IPS DF 6.9 (cell line): ENCODE results near the gene CLDN22.
"Not testable (repeated sequence)": the region's sequence is repeated elsewhere in the genome, so short reads cannot be mapped to it uniquely, and the experiment has no call there.

Source experiments
- DNase-seq: peaks from one replicate; pipeline ENCODE4 v3.0.0-alpha.2; 2013; ENCODE audit warnings: low read depth, low spot score
- H3K27ac ChIP-seq: one replicate; pipeline ENCODE4 v1.5.1; 2013; ENCODE audit warnings: low read length, control low read depth
- H3K27me3 ChIP-seq: 2 replicates; pipeline ENCODE4 v1.6.1; 2013; ENCODE audit warnings: mild to moderate bottlenecking, low read length; ENCODE audit not compliant: control insufficient read depth, insufficient read depth
- H3K36me3 ChIP-seq: 2 replicates; pipeline ENCODE4 v1.6.1; 2013; ENCODE audit warnings: low read length; ENCODE audit not compliant: control insufficient read depth, insufficient read depth
- H3K4me1 ChIP-seq: 2 replicates; pipeline ENCODE4 v1.6.1; 2013; ENCODE audit warnings: low read length; ENCODE audit not compliant: control insufficient read depth, insufficient read depth
- H3K4me3 ChIP-seq: 2 replicates; pipeline ENCODE4 v1.5.1; 2013; ENCODE audit warnings: mild to moderate bottlenecking, low read length
- H3K9me3 ChIP-seq: 2 replicates; pipeline ENCODE4 v1.6.1; 2013; ENCODE audit warnings: low read length, inconsistent platforms; ENCODE audit not compliant: control insufficient read depth, insufficient read depth
- WGBS: extraction: QIAGEN DNeasy Blood & Tissue Kit; methylation state at CpG from one replicate; pipeline ENCODE4 v1.1.7; 2013; ENCODE audit warnings: mixed read lengths, missing lambda C conversion rate; ENCODE audit not compliant: insufficient read length, insufficient coverage; 5-methylcytosine and 5-hydroxymethylcytosine counted together

Gene CLDN22

DNA sequence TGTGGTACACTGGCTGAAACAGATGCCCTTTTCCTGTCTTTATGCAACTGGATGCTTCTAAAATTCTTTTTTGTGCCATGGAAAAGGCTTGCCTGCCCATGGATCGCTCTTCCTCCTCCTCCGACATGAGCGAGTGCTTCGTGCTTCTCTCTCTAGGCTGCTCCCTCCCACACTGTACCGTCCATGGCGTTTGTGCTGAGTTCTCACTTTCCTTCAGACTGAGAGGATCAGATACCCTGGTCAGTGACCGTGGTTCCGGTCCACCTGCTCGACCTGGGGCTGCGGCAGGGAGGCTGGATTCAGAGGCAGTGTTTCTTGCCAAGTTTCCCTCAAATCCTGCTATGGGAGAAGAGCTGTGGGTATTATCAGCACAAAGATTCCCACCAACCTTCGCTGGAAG is 12.4 kb upstream of the CLDN22 start:
- no peaks in the 10 kb centered on the region for H3K9me3 ChIP-seq
- no peaks in the 10 kb centered on the region for H3K27me3 ChIP-seq
- no peaks in the 10 kb centered on the region for H3K4me1 ChIP-seq
- WGBS, result no CpG with 5 or more reads among the region's 11 CpGs
- H3K36me3 ChIP-seq, result no peaks in the 10 kb centered on the region
- H3K4me3 ChIP-seq, result no peak overlapping the region
- H3K27ac ChIP-seq, result no peak overlapping the region
- DNase-seq, result no peak

DNA sequence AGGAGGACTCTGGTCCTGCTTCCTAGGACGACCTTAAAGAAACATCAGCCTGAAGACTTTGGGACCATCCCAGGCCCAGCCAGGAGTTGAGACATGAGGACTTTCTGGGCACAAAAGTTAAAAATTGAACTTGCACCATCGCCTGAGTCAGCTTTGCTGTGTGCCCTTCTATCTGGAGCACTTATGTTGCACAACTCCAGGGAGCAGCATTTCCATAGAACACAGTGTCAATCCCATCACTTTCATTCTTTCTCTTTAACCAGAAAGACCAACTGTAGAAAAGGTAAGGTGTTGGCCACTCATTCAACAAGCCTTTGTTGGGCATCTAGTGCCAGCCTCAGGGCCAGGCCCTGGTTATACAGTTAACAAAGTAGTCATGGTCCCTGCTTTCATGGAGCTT is 10.8 kb upstream of the CLDN22 start:
- no peak for DNase-seq
- H3K27ac ChIP-seq, result no peak overlapping the region
- no peaks in the 10 kb centered on the region for H3K4me1 ChIP-seq
- H3K4me3 ChIP-seq, result no peak overlapping the region
- no peaks in the 10 kb centered on the region for H3K27me3 ChIP-seq
- no peaks in the 10 kb centered on the region for H3K36me3 ChIP-seq
- H3K9me3 ChIP-seq, result no peaks in the 10 kb centered on the region
- no CpG with 5 or more reads among the region's 2 CpGs for WGBS

DNA sequence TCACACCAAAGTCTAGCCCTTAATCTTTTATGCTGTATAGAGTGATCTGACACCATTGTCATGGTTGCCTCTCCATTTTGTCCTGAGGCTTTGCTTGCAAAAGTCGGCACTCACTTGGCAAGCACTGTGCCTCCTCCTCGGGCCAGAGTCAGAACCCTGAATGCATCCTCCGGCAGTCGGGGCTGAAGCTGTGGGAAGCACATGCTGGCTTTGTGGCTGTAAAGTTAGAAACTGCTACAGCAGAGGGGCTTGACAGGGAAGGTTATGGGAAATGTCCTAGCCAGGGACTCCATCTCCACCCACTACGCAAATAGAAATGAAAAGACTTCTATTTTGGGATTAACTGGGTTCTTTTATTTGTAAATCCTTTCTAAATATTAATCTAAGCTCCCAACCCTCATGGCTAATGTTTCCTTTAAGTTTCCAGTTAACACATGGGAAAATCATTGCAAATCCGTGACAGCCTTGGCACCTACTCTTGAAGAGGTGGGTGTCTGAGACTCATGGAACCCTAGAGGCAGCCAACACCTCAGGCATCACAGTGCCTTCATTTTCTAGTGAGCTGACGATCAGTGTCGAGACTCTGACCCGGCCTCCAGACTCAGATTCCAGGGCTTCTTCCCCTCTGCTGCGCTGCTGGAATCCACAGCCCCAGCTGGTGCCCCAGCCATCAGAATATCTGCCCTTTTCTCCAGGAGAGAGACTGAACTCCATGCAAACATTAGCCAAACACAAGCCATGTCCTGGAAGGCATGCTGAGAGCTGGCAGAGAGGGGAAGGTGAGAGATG is 10.1 kb upstream of the CLDN22 start:
- Histone ChIP-seq H3K9me3 (no peaks in the 10 kb centered on the region), H3K4me3 (no peak overlapping the region), H3K27ac (no peak overlapping the region), H3K4me1 (no peaks in the 10 kb centered on the region), H3K27me3 (no peaks in the 10 kb centered on the region), H3K36me3 (no peaks in the 10 kb centered on the region)
- no CpG with 5 or more reads among the region's 10 CpGs for WGBS
- DNase-seq, result no peak

DNA sequence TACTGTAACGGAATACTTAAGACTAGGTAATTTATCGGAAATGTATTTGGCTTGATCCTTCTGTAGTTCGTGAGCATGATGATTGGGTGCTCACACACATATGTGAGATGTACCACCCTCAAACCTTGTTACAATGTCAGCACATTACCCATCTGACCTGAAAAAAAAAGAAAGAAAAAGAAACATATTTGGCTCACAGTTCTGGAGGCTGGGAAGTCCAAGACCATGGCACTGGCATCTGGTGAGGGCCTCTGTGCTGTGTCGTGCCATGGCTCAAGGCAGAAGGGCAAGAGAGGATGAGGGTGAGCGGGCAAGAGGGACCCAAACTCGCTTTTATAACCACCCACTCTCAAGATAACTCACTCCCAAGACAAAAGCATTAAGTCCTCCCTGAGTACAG is 9.2 kb upstream of the CLDN22 start:
- Histone ChIP-seq H3K9me3 (no peaks in the 10 kb centered on the region), H3K36me3 (no peaks in the 10 kb centered on the region), H3K27me3 (no peaks in the 10 kb centered on the region), H3K4me1 (no peaks in the 10 kb centered on the region), H3K27ac (no peak overlapping the region), H3K4me3 (no peak overlapping the region)
- whole genome bisulfite sequencing, result no CpG with 5 or more reads among the region's 6 CpGs
- no peak for DNase-seq

DNA sequence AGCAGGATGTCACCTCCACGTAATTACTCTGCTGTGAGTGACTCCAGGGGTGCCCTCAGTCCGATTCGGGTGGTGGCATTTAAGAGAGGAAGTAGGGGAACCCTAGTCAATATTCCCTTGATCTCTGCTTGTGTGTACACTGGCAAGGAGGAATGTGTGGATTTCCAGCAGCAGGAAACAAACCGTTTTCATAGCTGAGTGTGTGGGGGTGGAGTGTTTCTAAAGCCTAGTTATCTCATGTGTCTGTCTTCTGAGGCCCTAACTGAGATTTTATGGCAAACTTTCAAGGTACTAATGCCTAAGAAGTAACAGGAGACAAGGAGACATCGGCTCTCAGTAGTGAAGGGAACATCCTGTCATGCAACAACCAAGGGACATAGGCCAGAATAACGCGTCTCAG is 8.8 kb upstream of the CLDN22 start:
- no peaks in the 10 kb centered on the region for H3K4me1 ChIP-seq
- no peak for DNase-seq
- no peak overlapping the region for H3K4me3 ChIP-seq
- no peaks in the 10 kb centered on the region for H3K36me3 ChIP-seq
- no peaks in the 10 kb centered on the region for H3K9me3 ChIP-seq
- no CpG with 5 or more reads among the region's 7 CpGs for WGBS
- no peaks in the 10 kb centered on the region for H3K27me3 ChIP-seq
- H3K27ac ChIP-seq, result no peak overlapping the region

DNA sequence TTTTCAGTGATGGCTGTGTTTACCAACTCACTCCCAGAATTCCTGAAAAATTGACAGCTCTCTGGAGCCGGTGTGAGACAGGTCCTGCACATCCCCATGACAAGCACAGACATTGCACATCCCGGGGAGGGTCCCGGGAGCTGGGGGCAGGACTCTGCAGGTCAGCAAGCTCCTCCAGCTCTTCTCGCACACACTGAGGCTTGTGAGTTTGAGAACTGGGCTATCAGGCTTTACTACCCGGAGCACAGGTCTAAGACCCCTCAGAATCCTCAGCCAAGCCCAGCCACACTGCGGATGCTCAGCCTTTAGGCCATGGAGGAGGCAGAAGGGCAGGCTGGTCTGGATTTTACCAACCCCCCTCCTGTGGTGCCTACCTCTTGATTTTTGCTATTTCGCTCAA is 7.8 kb upstream of the CLDN22 start:
- DNase-seq, result no peak
- no peak overlapping the region for H3K27ac ChIP-seq
- H3K9me3 ChIP-seq, result no peaks in the 10 kb centered on the region
- no peak overlapping the region for H3K4me3 ChIP-seq
- WGBS, result no CpG with 5 or more reads among the region's 7 CpGs
- H3K4me1 ChIP-seq, result no peaks in the 10 kb centered on the region
- H3K27me3 ChIP-seq, result no peaks in the 10 kb centered on the region
- H3K36me3 ChIP-seq, result no peaks in the 10 kb centered on the region

DNA sequence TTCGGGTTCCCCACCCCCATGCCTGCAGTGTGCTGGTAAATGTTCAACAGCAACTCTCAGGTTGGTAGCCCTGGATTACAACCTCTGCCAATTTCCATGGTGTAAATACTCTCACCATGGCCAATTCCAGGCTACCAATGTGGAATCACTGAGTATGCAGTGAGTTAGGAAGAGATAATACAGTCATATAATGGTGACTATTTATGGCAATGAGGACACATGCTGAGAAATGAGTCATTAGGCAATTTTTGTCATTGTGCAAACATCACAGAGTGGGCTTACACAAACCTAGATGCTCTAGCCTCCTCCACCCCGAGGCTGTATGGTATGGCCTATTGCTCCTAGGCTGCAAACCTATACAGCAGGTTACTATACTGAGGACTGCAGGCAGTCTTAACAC is 6.8 kb upstream of the CLDN22 start:
- H3K4me3 ChIP-seq, result no peak overlapping the region
- no peaks in the 10 kb centered on the region for H3K27me3 ChIP-seq
- DNase-seq, result no peak
- no peaks in the 10 kb centered on the region for H3K36me3 ChIP-seq
- no peaks in the 10 kb centered on the region for H3K4me1 ChIP-seq
- H3K27ac ChIP-seq, result no peak overlapping the region
- H3K9me3 ChIP-seq, result no peaks in the 10 kb centered on the region
- WGBS, result no CpG with 5 or more reads among the region's 2 CpGs

DNA sequence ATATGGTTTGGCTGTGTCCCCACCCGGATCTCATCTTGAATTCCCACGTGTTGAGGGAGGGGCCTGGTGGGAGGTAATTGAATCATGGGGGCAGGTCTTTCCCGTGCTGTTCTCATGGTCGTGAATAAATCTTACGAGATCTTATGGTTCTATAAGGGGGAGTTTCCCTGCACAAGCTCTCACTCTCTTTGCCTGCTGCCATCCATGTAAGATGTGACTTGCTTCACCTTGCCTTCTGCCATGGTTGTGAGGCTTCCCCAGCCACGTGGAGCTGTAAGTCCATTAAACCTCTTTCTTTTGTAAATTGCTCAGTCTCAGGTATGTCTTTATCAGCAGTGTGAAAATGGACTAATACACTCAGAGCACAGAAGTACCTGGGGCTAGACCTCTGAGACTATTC is 6.3 kb upstream of the CLDN22 start:
- WGBS, result no CpG with 5 or more reads among the region's 6 CpGs
- not testable (repeated sequence) for H3K4me1 ChIP-seq, H3K36me3 ChIP-seq, DNase-seq, H3K27ac ChIP-seq, H3K27me3 ChIP-seq, H3K9me3 ChIP-seq, H3K4me3 ChIP-seq

DNA sequence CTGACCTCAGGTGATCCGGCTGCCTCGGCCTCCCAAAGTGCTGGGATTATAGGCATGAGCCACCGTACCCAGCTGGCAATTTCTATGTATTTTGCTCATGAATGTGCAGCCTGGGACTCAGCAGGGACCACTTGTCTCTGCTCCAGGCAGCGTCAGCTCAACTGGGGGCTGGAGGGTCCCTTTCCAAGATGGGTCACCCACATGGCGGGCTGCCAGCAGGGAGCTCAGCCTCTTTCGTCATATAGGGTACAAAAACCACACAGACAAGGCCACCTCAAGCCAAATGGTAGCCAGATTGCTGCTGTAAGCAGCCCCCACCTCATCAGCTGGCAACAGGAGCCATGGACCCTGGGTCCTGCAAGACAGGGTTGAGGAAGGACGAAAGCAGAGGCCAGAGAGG is 4.5 kb upstream of the CLDN22 start:
- Histone ChIP-seq H3K36me3 (no peaks in the 10 kb centered on the region), H3K27ac (no peak overlapping the region), H3K27me3 (no peaks in the 10 kb centered on the region), H3K4me1 (no peaks in the 10 kb centered on the region), H3K4me3 (no peak overlapping the region), H3K9me3 (no peaks in the 10 kb centered on the region)
- DNase-seq, result no peak
- WGBS, result no CpG with 5 or more reads among the region's 7 CpGs

DNA sequence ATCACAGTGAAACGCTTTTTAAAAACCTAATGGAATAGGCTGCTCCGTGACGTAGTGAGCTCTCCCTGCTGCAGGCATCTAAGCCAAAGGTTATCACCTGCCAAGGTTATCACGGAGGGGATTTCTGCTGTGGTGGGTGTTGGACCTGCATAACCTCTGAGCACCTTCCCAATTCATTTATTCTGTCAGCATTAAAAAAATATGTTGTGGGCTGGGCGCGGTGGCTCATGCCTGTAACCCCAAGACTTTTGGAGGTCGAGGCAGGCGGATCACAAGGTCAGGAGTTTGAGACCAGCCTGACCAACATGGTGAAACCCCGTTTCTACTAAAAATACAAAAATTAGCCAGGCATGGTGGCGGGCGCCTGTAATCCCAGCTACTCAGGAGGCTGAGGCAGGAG is 4.0 kb upstream of the CLDN22 start:
- not testable (repeated sequence) for H3K9me3 ChIP-seq, H3K27me3 ChIP-seq, H3K4me3 ChIP-seq, DNase-seq, H3K27ac ChIP-seq, H3K4me1 ChIP-seq, H3K36me3 ChIP-seq
- no CpG with 5 or more reads among the region's 11 CpGs for WGBS

DNA sequence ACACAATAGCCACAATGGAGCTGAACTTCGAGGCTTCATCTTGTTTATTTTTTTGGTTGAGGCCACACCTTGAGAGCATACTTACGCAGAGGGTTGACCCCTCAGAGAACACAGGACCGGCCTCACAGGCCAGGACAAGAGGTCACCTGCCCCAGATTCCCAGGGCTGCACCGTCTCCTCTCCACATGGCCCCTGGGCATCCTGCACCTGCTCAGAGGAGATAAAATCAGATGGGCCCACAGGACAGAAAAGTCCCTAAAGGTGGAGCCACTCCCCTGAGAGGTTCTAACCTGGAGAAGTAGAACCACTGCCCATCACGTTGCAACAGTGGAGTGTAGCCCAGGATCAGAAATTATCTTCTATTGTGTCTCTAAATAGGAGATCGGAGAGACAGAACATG is 3.2 kb upstream of the CLDN22 start:
- DNase-seq, result no peak

More for the DNA sequence above, 3.2 kb upstream of the CLDN22 start:
- H3K4me1 ChIP-seq, result no peaks in the 10 kb centered on the region
- H3K27me3 ChIP-seq, result no peaks in the 10 kb centered on the region
- H3K4me3 ChIP-seq, result no peak overlapping the region
- no peak overlapping the region for H3K27ac ChIP-seq
- no peaks in the 10 kb centered on the region for H3K36me3 ChIP-seq
- no CpG with 5 or more reads among the region's 6 CpGs for WGBS
- no peaks in the 10 kb centered on the region for H3K9me3 ChIP-seq
